Prostate gland (tissue), 2 donors: ENCODE data around the gene NTMT1.

Experiments used
- CTCF ChIP-seq, 4 experiments: fragments of 200-600 bp in 2 of 4; fragments of 450-650 bp in 2 of 4; sonication (generic) in 2 of 4; IDR thresholded peaks; 1 replicate in 3 of 4; 2 replicates in 1 of 4; pipeline ENCODE4 v1.5.1; 2016 to 2019; ENCODE audit warnings: antibody characterized with exemption in 4 of 4, mild to moderate bottlenecking in 2 of 4, moderate library complexity in 2 of 4
- POLR2A ChIP-seq: fragments of 450-650 bp; IDR thresholded peaks from one replicate; pipeline ENCODE4 v1.6.1; 2016; ENCODE audit warnings: antibody characterized with exemption, mild to moderate bottlenecking
- POLR2AphosphoS5 ChIP-seq: sonication (generic); formaldehyde crosslinking; IDR thresholded peaks from one replicate; pipeline ENCODE4 v1.6.1; 2017; ENCODE audit warnings: antibody characterized with exemption

GRCh38 chr9:129601082-129601674 lies 24.8 kb upstream of the NTMT1 start:
- TF ChIP-seq CTCF (IDR thresholded peaks at IDR 0.05), result no peak
- TF ChIP-seq POLR2A, result no peak
- TF ChIP-seq POLR2AphosphoS5, result no peak
